ENCODE data around the gene RB1. TPM values are rescaled to one million over a fixed set of nuclear protein-coding genes. Genes with fewer than 3 reads are reported as not detected.

The RB1 gene
- 44.9 TPM for total RNA-seq

DNA sequence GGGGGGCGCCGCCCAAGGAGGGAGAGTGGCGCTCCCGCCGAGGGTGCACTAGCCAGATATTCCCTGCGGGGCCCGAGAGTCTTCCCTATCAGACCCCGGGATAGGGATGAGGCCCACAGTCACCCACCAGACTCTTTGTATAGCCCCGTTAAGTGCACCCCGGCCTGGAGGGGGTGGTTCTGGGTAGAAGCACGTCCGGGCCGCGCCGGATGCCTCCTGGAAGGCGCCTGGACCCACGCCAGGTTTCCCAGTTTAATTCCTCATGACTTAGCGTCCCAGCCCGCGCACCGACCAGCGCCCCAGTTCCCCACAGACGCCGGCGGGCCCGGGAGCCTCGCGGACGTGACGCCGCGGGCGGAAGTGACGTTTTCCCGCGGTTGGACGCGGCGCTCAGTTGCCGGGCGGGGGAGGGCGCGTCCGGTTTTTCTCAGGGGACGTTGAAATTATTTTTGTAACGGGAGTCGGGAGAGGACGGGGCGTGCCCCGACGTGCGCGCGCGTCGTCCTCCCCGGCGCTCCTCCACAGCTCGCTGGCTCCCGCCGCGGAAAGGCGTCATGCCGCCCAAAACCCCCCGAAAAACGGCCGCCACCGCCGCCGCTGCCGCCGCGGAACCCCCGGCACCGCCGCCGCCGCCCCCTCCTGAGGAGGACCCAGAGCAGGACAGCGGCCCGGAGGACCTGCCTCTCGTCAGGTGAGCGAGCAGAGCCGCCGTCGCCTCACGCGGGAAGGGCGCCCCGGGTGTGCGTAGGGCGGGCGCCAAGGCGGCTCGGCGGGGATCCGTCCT, at the start of gene RB1:
RB1 (plus strand) TSS at position 393 of the 784 bp plus-strand sequence; CDS start at position 555, 162 bp downstream.
- peak; percentile 71 for DNase-seq

DNA sequence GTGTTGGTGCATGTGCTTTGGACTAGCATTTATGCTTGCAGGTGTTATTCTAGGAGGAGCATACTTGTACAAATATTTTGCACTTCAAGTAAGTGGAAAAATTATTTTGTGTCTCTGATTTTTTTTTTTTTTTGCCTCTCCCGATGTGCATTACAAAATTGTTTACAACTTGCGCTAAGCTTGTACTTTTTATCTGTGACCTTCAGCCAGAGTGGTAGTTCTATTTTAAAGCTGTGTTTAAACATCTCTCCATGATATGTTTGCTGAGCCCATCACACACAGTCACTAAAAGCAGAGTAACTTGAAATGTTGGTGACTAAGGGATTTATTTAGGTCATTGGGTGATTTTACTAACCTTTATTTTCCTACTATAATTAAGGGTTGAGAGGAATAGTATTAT, 49.7 kb upstream of the RB1 start:
- no peak for DNase-seq

DNA sequence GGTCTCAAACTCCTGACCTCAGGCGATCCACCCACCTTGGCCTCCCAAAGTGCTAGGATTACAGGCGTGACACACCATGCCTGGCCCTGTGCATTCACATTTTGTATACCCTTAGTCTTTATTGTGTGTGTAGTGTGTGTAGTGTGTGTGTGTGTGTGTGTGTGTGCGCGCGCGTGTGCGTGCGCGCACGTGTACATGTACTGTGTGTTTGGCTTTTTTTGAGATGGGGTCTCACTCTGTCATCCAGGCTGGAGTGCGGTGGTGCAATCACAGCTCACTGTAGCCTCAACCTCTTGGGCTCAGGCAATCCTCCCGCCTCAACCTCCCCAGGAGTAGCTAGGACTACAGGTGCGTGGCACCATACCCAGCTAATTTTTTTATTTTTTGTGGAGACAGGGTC, 48.5 kb upstream of the RB1 start:
- DNase-seq, result no peak

DNA sequence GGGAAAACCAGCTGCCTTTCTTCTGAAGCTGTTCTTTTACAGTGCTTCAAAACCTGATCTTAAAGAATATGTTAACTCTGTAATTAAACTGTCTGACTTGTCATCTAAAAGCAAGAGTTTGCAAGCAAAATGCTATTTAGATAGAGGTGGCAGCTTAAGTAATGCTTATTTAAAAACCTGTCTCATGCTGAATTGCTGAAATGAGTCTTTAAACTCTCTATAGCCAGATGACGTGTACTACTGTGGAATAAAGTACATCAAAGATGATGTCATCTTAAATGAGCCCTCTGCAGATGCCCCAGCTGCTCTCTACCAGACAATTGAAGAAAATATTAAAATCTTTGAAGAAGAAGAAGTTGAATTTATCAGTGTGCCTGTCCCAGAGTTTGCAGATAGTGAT, 47.6 kb upstream of the RB1 start:
- DNase-seq, result no peak

DNA sequence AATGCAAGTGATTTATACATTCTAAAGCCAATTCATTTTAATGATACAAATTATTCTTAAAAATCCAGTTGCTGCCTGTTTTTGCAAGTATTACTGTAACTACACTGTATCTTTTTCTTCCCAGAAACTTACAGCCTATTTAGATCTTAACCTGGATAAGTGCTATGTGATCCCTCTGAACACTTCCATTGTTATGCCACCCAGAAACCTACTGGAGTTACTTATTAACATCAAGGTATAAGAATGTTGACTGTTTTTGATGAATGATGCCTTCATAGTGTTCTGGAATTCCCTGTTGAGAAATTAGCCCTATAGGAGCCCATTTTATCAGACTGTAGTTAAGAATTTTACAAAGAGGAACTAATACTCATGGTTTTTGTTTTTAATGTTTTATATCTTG, 45.5 kb upstream of the RB1 start:
- no peak for DNase-seq

DNA sequence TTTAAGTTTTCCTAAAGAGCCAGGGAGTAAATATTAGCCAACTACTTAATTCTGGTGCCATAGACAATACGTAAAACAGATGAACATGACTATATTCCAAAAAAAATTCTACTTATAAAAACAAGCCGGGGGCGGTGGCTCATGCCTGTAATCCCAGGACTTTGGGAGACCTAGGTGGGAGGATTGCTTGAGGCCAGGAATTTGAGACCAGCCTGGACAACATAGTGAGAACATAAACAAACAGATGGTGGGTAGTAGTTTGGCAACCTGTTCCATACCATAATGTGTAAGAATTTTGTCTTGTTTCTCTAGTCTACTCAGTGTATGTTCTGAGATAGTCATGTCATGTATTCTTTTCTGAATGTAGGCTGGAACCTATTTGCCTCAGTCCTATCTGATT, 45.1 kb upstream of the RB1 start:
- DNase-seq, result no peak

DNA sequence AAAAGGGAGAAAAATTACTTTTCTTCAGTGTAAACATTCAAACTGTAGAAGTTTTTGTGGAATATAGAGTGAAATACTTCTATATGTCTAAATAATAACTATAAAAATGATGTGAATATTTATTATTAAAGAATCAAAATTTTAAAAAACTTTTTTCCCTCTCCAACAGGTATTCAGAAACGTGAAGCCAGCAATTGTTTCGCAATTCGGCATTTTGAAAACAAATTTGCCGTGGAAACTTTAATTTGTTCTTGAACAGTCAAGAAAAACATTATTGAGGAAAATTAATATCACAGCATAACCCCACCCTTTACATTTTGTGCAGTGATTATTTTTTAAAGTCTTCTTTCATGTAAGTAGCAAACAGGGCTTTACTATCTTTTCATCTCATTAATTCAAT, 42.6 kb upstream of the RB1 start:
- DNase-seq, result no peak

DNA sequence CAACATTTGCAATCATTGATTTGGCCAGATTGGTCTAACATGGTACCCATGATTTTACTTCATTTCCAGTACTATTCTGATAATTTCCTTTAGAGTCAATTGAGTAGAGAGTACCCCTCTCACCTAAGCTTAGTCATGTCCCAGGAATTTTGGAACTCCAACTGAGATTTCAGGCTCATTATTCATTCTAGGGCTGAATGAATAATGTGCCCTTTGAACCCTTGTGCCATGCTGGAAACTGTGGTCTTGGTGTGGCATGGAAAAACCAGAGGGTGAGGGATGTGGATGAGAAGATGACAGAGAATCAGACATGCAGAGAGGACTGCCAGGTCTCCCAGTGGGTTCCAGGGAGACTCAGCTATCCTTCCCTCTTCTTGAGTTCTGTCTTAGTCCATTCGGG, 40.4 kb upstream of the RB1 start:
- DNase-seq, result no peak

DNA sequence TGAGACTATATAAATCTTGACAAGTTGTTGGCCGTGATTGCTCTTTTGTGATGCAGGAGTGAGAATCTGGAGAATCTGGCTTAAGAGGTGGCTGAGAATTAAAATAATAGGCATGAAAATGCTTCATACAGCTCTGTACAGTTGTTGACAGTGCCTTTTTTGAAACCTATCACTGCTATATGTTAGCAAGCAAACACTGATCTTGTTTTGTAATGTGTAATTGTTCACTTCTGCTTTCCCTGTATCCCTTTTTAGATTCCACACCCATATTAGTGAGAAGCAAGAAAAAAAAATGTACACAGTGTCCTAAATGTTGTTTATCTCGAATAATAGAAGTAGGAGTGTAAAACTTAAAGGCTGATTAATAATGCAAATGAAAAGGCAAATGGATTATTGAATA, 39.5 kb upstream of the RB1 start:
- DNase-seq, result no peak

DNA sequence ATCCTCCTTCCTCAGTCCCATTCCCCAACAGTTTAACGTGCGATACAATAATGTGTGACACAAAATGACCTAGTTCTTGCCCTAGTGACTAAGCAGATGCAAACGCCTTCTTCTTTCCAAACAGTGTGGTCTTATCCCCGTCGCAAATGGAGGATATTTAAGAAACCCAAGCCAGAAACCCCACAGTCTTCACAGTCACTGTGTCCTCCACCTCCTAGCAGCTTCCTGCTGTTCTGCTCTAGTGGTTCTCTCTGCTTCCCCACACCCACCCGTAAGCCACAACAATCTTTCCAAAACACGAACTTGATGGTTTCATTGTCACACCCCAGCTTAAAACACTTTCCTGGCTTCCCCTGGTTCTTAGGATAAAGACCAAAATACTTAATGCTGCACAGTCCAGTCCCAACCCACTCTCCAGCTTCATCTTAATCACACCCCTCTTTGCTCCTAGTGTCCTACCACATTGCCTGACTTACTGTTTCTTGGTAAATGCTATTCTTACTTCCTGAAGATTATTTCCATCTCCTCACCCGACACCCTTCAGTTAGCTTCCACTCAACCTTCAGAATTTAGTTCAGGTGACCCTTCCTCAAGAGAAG, 38.2 kb upstream of the RB1 start:
- DNase-seq, result no peak

DNA sequence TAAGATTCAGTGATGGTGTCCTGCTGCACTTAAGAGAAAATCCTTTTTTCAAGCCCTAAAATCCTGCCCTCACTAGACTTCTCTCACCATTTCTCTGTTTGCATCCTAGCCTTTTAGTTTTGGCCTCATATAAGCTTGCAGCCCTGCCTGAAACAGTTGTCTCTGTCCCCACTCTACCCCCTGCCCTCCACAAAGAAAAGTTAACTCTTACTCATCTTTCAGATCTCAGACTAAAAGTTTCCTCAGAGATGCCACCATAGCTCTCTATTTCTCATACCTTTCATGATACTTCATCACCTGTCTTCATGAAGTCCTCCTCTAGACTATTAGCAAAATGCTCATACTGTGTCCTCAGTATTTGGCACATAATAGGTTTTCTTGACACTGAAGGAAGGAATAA, 37.4 kb upstream of the RB1 start:
- no peak for DNase-seq

DNA sequence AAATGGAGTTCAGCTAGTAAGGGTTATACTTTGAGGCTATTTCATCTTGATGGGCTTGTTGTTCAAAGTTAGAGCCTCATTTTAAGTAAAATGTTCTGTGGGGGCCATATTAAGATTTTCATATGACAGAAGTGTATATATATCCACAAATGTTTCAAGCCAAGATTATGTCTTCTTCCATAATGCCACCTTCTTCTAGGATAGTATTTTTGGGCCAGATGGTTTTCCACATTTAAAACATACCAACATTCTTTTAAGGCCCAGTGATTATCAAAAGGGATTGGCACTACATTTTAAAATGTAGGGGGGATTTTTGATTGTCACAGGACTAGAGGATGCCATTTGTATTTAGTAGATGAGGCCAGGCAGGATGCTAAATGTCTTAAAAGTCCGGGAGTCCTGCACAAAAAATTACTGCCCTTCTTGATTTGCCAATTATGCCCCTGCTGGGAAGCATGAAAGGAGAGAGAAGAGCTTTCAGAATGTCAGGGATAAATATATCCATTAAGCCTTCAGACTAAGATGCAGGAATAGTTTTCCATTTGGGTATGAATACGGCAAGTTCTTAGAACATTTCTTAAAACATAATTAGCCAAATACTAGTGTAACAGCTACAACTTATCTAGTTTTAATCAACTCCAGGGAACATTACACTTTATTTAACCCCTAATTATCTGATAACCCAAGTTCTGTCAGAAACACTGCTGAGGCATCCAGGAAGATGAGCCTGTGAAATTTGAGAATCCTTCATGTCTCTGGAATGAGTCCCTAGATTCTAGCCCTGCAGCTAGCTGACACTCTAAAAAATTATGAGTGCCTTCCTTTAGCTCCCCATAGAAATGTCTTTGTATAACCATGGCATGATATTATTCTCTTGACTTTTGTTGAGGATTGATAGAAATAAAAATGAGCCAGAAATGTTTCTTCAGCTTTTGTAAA, 36.6 kb upstream of the RB1 start:
- DNase-seq, result no peak

DNA sequence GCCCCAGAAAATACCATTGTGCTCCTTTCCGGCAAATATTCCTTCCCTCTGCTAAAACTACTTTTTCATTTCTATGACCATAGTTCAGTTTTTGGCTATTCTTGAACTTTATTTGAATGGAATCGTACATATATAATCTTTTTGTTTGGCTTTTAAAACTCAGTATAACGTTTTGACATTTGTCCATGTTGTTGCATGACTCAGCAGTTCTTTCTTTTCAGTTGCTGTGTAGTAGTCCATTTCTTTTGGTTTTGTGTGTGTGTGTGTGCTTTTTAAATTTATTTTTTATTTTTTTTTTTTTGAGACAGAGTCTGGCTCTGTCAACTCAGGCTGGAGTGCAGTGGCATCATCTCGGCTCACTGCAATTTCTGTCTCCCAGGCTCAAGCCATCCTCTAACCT, 35.5 kb upstream of the RB1 start:
- DNase-seq, result no peak

DNA sequence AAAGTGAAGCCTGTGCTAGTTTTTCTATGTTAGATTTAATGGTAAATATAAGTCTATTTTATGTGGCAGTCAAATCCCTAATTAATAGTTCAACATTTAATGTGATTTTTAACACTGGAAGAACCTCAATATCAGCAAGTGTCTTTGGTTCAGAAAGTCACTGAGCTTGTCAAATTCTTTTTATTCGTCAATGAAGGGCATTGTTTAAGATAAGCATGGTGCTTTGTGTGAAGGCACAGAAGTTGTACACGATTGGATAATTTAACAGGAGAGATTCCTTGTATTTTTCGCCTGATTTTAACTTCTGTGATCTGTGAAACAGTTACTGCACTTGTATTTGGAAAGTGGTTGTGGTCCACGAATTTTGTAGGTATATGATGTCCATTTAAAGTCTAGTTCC, 30.2 kb upstream of the RB1 start:
- DNase-seq, result no peak

DNA sequence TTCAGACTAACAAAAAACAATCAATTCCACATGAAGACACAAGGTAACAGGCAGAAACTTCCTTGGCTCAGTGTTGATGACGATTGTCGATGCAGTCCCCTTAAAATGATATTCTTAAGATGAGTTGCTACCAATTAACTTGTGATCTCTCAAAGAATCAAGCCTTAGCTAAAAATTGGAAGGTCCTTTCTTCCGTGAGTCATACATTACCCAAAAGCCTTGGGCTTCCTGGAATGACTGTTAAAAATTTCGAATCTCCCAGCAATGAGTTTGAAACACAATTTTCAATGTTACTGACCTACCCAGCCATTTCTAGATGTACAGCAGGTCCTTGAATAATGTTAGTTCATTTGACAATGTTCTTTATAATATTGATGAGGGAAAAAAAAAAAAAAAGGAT, 28.0 kb upstream of the RB1 start:
- DNase-seq, result no peak

DNA sequence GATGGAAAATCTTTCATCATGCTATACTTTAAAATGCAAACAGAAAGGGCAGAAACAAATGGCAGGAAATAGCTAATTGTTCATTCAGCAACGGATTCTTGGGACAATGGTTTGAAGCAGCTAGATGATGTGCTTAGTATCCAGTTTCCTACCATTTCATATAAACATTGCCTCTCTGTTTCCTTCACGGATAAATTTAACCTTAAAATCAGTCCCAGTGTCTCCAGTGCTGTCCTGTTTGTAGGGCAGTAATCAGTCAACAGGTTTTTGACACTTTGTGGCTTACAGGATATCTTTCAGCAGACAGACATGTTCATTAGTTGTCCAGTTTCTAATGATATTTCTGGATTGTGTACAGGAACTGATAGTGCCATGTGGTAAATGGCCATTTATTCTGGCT, 24.7 kb upstream of the RB1 start:
- DNase-seq, result no peak

DNA sequence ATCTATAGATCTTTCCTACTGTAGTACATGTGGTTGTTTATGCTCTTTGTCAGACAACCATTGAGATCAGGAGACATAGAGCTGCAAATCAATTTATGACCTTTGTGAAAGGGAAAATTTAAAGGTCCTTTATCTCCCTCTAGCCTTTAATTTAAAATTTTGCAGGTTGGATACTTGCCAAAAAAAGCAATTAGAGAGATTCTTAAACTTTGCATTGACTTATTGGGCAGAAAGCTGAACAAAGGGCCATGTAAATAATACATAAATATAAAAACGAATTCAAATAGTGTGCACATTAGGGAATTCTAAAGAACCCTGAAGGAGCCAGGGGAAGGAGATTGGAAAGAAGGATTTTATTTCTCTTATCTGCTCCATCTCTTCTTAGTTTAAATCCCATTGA, 22.0 kb upstream of the RB1 start:
- DNase-seq, result no peak

DNA sequence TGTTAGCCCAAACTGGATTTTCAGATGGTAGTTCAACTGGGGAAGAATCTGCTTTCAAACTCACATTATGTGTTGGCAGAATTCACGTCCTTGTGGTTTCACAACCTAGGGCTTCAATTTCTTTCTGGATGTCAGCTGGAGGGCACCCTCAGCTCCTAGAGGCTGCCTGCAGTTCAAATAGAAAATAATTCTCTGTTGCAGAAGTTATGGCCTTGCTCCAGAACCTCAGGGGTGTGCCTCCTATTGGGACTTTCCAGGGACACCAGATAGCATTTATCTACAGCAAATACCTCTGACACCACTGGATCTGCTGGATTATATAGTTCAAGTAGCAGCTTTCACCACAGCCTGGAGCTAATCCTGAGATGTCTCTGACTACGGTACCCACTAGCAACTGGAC, 11.8 kb upstream of the RB1 start:
- DNase-seq, result no peak

DNA sequence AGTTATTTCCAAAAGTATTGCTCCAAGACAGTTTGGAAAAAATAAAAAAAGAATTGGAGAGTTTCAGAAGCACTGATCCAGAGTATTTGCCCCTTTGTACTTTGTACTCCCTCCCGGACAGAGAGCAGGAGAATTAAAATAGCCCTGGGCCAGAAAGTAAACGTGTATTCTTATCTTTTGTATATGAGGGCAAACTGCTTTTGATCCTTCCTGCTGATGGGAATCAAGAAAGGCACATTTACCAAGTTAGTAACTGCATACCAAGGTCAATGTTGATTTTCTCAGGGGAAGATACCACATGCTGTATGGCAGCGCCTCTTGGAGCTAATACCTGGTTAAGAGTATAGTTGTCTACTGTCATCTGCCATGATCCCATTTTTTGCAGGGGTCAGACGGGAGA, 10.9 kb upstream of the RB1 start:
- no peak for DNase-seq

DNA sequence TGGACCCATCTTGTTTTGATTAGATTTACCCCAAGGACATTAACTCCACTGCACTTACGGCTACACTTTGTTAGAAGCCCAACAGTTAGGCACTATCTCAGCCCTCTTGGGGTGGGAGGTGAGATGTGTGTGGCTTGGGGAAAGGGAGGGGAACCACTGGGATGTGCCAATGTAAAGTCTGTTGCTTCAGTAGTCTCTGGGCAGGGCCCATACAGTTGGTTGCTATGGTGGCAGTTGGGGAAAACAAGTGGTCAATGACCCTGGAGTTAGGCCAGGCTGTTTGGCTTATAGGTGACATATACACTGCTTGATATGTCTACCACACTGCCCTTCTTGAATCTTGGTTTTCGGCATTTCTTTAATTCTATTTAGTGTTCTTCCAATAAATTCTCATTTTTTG, 8.9 kb upstream of the RB1 start:
- no peak for DNase-seq

DNA sequence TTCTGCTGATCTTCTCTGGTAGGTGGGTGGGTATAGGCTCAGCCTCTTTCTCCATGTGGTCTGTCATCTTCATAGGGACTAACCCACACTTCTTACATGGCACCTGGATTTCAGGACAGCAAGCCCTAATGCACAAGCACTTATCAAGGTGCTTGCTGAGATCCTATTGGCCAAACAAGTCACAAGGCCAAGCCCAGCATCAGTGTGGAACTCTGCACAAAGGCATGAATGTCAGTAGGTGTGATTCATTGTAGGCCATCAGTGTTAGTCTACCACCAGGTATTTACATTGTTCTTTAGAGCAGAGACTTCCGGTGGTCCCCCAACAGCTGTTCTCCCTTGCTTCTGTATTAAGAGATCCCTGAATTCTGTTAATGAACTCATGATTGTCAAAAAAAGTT, 8.3 kb upstream of the RB1 start:
- no peak for DNase-seq

DNA sequence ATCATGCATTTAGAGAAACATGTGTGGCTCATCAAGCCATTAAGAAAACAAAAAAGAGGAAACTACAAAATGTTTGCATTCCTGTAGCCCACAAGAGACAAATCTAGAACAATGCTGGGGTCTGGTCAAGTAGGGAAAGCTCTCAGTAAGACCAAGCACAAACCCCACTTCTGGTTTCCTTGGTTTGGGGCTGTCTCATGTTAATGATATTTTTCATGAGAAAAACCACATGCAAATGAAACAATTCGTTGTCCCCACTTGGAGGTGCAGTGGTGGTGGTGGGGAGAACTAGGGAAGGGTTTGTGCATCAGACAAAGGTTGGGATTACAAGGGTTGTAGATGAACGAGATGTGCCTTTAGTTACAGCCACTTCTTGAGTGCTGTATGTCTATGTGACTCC, 7.0 kb upstream of the RB1 start:
- DNase-seq, result no peak

DNA sequence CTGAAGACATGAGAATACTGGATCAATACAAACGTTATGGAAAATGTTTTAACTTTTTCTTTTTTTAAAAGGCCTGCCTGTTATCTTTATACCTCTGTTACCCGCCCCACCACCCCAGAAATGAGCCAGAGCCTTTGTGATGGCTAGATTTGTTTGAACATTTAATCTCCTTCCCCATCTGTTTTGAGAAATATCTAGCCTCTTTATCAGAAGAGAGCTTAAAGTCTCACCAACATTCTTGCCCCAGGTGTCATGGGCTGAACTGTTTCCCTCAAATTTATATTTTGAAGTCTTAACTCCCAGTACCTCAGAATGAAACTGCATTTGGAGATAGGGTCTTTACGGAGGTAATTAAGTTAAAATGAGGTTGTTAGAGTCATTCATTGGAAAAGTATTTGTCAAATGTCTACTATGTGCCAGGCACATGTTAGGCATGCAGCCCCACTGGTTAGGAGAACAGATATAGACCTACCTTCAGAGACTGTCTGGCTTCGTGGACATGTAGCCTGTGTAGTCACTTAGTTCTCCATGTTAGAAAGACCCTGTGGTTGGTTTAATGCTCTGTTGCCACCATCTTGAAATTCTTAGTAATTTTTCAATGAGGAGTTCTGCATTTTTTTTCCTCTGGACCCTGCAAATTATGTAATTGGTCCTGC, 6.3 kb upstream of the RB1 start:
- no peak for DNase-seq
